Progenitor cell of endocrine pancreas (in vitro differentiated cells): ENCODE measurements around the gene VPREB3. TPM values are rescaled to one million over a fixed set of nuclear protein-coding genes. Genes with fewer than 3 reads are reported as not detected.
"Not testable (repeated sequence)": the region's sequence is repeated elsewhere in the genome, so short reads cannot be mapped to it uniquely, and the experiment has no call there.

ENCODE experiments used
- DNase-seq: peaks from one replicate; pipeline ENCODE4 v3.0.0; 2021; ENCODE audit warnings: low spot score; ENCODE audit not compliant: unreplicated experiment
- H3K27ac Mint-ChIP-seq: 2 replicates; pipeline ENCODE4 v1.8.0; 2021; ENCODE audit warnings: mild to moderate bottlenecking, moderate library complexity, mixed read lengths
- H3K27me3 Mint-ChIP-seq: 2 replicates; pipeline ENCODE4 v1.8.0; 2021; ENCODE audit warnings: mixed read lengths
- H3K36me3 Mint-ChIP-seq: 2 replicates; pipeline ENCODE4 v1.8.0; 2022; ENCODE audit warnings: mixed read lengths; ENCODE audit not compliant: insufficient read depth
- H3K4me1 Mint-ChIP-seq: 2 replicates; pipeline ENCODE4 v1.8.0; 2021; ENCODE audit warnings: low read depth, mixed read lengths
- H3K4me3 Mint-ChIP-seq: 2 replicates; pipeline ENCODE4 v1.8.0; 2021; ENCODE audit warnings: low read depth, mild to moderate bottlenecking, moderate library complexity, mixed read lengths
- H3K9me3 Mint-ChIP-seq: 2 replicates; pipeline ENCODE4 v1.8.0; 2021; ENCODE audit warnings: low read depth, mixed read lengths
- CTCF ChIP-seq: fragments of 200-600 bp; sonication (generic); IDR thresholded peaks from one replicate; pipeline ENCODE4 v1.5.0; 2021; ENCODE audit warnings: antibody characterized with exemption, mild to moderate bottlenecking; ENCODE audit not compliant: unreplicated experiment
- total RNA-seq: library from RNA; stranded (reverse); gene quantifications from 2 replicates; pipeline ENCODE4 v1.2.1, GENCODE V29; 2021

VPREB3 gene
- total RNA-seq, 1 donor from 2014 or later = not detected

DNA sequence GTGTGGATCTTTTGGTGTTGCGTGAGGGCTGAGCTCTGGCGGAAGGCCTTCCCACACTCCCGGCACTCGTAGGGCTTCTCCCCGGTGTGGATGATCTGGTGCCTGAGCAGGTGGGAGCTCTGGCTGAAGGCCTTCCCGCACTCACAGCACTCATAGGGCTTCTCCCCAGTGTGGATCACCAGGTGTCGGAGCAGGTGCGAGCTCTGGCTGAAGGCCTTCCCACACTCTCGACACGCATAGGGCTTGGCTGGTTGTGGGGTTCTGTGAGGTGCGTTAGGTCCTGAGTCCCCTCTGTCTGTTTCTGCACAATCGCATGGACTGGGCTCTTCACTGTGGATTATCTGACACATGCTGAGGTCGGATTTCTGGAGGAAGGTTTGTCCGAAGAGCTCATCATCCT lies 9.7 kb downstream of the VPREB3 start:
- no peak for TF ChIP-seq CTCF
- Mint-ChIP-seq H3K36me3 (peaks cover 24% of the 10 kb centered on the region), H3K9me3 (peaks cover 8% of the 10 kb centered on the region), H3K27ac (no peak overlapping the region), H3K4me3 (no peak overlapping the region), H3K27me3 (no peaks in the 10 kb centered on the region), H3K4me1 (peaks cover 11% of the 10 kb centered on the region)
- DNase-seq = no peak

DNA sequence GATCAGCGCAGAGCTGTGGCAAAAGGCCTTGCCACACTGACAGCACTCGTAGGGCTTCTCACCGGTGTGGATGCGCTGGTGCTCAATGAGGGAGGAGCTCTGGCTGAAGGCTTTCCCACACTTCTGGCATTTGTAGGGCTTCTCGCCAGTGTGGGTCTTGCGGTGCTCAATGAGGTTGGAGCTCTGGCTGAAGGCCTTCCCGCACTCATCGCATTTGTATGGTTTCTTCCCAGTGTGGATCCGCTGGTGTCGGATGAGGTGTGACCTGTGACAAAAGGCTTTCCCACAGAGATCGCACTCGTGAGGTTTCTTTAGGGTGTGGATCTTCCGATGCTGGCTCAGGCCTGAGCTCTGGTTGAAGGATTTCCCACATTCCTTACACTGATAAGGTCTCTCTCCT lies 10.2 kb downstream of the VPREB3 start:
- H3K27ac Mint-ChIP-seq = no peak overlapping the region
- H3K4me3 Mint-ChIP-seq = no peak overlapping the region
- peaks cover 8% of the 10 kb centered on the region for H3K9me3 Mint-ChIP-seq
- DNase-seq = no peak
- H3K4me1 Mint-ChIP-seq = peaks cover 11% of the 10 kb centered on the region
- no peaks in the 10 kb centered on the region for H3K27me3 Mint-ChIP-seq
- peaks cover 24% of the 10 kb centered on the region for H3K36me3 Mint-ChIP-seq
- no peak for TF ChIP-seq CTCF

DNA sequence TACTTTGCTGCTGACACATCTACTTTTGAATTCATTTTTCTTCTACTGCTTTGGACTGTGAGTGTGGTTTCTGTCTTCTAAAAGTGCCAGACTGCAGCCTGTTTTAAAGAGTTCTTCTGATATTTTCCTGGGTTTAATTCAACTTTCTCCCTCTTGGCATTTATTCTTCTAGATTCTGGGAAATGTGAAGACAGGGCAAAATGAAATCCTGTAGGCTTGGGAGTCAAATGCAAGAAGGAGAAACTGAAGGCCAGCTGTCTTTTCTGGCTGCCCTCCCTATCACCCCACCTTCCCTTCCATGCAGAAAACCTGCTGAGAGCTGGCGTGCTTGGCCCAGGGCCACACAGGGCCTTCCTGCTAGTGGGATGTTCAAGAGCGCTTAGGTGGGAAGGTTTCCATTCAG lies 10.9 kb downstream of the VPREB3 start:
- Mint-ChIP-seq H3K4me3 (no peak overlapping the region), H3K27me3 (no peaks in the 10 kb centered on the region), H3K36me3 (peaks cover 24% of the 10 kb centered on the region), H3K27ac (no peak overlapping the region), H3K9me3 (peaks cover 8% of the 10 kb centered on the region), H3K4me1 (peaks cover 11% of the 10 kb centered on the region)
- no peak for DNase-seq
- TF ChIP-seq CTCF = no peak

DNA sequence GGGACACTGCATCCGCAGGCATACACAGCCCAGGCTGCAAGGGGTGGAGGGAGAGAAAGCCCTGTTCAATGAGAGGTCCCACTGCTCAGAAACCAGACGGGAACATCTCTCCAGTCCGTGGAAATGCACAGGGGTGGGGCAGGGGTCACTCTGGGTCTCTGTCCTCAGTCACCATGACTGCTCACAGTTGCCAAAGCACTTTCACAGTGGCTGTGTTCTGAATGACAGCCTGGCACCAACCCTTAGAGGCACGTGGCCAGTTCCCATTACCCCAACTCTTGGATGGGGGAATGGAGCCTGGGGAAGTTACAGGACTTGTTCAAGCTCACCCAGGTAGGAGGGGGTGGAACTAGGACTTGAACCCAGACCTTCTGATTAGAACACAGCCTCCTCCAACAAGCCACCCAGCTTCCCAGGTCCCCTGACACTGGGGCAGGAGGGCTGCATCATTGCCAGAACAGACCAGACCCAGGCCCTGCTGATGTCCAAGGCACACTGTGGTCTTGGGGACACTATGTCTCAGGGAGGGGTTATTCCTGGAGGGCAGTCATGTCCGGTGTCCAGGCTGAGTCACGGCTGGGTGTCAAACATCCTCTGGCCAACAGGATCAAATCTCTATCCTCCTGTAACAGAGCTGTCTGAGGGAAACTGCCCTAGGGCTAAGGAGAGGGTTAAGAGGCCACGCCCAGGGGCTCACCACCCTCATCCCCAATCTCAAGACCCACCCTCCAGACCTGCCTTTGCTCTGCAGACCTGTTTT lies 11.5 kb downstream of the VPREB3 start:
- Mint-ChIP-seq H3K36me3 (peaks cover 24% of the 10 kb centered on the region), H3K27ac (no peak overlapping the region), H3K9me3 (peaks cover 8% of the 10 kb centered on the region), H3K27me3 (no peaks in the 10 kb centered on the region), H3K4me1 (peaks cover 11% of the 10 kb centered on the region), H3K4me3 (no peak overlapping the region)
- TF ChIP-seq CTCF = no peak
- DNase-seq = no peak

DNA sequence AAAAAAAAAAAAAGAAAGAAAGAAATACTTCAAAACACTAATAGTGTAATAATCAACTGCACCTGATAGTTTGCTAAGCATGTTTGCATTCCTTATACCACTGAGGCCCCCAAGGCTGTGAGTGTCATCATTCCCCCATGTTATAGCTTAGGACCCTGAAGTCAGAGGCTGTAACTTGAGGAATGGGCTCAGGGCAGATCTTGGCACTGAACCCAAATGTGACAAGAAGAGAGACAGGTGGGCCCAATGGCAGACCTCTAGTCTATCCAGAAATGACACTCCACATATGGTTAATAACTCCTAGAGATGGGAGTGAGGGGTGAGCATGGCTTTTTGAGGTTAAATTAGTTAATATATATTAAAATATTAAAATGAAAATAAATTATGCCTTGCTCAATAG lies 16.5 kb downstream of the VPREB3 start:
- Mint-ChIP-seq H3K9me3 (no peaks in the 10 kb centered on the region), H3K36me3 (peaks cover 2% of the 10 kb centered on the region), H3K27ac (no peak overlapping the region), H3K4me3 (no peak overlapping the region), H3K27me3 (no peaks in the 10 kb centered on the region), H3K4me1 (no peaks in the 10 kb centered on the region)
- TF ChIP-seq CTCF = no peak
- DNase-seq = no peak

DNA sequence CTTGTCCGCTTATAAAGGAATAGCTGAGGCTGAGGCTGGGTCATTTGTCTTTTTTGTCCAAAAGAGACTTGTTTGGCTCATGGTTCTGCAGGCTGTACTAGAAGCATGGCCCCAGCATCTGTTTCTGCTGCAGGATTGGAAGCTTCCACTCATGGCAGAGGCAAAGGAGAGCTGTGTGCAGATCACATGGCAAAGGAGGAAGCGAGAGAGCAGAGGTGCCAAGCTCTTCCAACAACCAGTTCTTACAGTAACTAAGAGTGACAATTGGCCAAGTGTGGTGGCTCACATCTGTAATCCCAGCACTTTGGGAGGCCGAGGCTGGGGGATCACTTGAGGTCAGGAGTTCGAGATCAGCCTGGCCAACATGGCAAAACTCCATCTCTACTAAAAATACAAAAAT lies 26.1 kb downstream of the VPREB3 start:
- not testable (repeated sequence) for H3K27me3 Mint-ChIP-seq, H3K27ac Mint-ChIP-seq, DNase-seq, H3K9me3 Mint-ChIP-seq, H3K4me1 Mint-ChIP-seq, H3K4me3 Mint-ChIP-seq, H3K36me3 Mint-ChIP-seq
